IPS DF 4.7 (cell line): Measurements from ENCODE around the gene PEX14.

ENCODE experiments used
- DNase-seq: peaks from one replicate; pipeline ENCODE4 v3.0.0-alpha.2; 2013; ENCODE audit warnings: low spot score; ENCODE audit errors: extremely low read depth

The PEX14 gene

DNA sequence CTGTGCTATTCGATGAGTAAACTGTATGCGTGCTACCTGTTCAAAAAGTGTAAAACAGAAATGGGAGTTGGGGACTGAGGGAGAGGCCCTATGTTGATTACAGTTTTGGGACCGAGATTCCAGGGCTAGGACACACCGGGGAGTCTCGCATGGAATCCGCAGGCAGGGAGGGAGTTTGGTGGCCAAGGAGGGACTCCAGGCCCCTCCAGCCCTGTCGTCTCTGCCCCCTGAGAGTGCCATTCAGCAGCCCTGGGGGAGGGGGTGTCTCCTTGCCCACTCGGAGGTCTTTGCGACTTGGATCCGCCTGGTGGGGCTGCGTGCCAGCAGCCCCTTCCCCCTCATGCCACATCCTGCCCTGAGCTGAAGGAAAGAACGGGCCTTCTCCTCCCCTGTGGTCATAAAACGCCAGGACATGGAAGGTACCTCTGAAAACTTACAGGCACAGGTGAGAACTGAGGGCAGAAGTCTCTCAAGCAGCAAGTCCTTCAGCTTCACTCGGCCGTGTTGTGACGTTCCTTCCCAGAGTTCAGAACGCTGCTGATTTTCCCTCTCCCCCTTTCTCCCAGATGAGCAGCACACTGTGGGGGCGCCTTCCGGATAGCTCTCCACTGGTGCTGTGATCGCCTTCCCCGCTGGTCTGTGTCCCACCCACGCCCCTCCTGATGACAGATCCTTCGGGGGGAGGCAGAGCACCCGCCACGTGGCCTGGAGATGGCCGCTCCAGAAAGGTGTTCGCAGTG, 141.4 kb downstream of the PEX14 start:
- no peak for DNase-seq

DNA sequence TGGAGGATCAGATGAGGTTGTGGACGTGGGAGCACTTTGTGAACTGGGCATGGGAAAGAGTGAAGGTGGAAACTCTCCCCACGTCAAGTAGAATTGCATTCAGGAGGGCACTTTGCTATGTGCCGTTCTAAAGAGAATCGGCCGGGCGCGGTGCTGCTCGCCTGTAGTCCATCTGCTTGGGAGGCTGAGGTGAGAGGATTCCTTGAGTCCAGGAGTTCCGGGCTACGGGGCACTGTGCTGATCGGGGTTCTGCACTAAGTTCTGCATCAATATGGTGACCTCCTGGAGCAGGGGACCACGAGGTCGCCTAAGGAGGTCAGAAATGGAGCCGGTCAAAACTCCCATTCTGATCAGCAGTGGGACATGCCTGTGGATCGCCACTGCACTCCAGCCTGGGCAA, 141.9 kb downstream of the PEX14 start:
- DNase-seq = no peak

DNA sequence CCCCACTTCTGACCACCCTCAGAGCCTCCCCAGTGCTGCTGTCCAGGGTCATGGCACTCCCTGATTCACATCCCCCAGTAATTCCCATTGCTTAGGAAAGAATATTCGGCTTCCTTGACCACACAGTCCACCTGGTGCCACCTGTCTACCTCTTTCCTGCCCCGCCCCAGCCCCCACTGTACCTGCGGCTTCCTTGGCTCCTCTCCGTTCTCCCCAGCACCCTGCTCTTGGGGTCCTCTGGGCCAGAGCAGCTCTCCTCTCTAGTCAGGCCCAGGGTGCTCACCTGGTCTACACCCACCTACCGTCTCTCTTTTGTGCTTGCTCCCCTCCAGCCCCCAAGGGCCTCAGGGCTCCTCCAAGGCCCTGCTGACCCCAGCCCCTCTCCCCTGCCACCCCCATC, 142.6 kb downstream of the PEX14 start:
- no peak for DNase-seq

DNA sequence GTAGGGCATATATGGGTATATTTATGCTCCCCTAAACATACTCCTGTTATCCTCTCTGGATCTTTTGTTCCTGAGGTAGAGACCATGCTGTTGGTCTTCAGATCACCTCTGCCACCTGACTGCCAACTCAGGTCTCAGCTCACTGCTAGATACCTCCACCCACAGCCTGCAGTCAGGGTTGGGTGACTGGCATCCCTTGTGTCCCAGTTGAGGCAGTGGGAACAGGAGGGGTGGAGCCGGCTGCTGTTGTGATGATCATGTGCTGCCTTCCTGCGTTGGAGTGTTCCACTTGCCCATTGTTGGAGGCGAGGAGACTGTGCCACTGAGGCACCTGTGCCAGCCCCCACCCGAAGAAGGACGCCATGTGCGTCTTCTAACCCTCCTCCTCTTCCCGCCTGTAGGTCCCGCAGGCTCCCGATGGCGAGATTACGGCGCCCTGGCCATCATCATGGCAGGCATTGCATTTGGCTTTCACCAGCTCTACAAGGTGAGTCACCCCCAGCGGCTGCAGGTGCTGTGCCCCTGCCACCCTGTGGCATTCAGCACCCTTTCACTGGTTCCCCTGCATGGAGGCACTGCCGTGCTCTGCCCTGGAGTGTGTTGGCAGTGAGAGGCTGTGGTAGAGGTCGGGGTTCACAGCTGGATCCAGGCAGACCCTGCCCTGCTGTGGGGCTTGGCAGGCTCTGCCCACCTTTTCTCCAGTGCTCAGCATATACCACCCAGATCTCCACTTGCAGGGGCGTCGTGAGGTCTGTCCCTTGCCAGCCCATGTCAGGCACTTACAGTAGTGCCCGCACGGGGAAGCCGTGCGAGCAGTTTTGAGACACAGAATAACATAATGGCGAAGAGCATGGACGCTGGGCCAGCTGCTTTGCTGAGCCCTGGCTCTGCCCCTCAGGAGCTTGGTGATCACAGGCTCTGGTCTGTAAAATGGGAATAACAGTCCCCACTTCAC, 143.5 kb downstream of the PEX14 start:
- DNase-seq = no peak

DNA sequence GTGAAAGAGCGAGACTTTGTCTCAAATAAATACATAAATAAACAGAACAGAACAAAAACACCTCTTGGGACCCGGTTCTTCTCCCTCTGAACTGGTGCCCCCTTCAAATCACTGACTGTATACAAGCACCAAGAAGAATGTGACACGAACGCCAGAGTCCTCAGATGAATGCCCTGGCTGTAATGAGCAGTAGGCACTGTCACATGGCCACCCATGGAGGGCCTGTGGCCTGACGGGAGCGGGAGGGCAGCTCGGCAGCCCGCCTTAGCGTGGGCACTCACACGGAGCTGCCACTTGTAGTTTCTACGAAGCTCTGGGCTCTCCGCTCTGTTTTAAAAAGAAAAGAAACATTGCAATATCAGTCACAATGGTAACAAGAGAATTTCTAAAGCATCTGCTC, 146.0 kb downstream of the PEX14 start:
- DNase-seq = no peak

DNA sequence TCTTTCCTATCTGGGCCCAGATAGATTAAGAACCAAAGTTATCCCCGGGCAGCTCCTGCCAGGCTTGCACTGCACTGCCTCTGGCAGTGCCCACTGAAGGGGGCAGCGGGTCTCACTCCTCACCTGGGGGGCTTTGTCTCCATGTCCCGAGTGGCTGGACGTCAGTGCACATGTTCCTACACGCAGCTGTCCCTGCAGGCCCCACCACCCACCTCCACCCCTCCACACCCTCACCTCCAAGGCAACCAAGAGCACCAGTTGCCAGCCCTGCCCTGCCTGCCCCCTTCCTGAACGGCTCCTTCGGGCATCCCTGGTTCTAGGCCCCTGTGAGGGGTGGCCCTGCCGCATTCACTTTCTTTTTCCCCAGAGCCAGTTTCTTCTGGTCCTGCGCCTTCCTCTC, 147.2 kb downstream of the PEX14 start:
- DNase-seq = no peak

DNA sequence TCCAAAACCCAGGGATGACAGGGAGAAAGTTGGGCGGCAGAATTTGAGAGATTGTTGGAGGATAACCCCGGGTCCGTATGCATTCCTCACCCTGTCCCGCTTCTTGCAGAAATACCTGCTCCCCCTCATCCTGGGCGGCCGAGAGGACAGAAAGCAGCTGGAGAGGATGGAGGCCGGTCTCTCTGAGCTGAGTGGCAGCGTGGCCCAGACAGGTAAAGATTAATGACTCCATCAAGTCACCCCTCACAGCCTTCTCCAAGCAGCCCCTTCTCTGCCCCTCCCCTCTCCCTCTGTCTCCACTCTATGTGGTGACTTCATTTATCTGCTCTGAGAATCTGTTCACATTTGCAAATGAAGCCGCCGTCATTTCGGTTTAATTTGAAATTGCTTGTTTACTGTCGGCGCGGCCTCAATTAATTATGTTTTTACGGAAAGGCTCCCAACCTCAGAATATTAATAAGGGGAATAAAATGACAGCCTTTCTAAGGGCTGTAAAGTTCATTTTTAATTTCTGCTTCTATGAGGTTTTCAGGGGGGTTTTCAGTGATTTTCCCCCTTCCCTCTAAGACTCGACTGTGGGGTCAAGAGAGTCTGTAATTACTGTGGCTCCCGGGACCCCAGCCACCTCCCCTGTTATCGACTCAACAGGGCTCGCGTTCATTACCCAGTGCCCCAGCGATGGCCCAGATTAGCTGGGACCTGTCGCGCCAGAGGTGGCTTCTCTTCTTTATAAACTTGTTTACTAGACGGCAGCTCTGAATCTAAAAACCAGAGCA, 148.3 kb downstream of the PEX14 start:
- no peak for DNase-seq

DNA sequence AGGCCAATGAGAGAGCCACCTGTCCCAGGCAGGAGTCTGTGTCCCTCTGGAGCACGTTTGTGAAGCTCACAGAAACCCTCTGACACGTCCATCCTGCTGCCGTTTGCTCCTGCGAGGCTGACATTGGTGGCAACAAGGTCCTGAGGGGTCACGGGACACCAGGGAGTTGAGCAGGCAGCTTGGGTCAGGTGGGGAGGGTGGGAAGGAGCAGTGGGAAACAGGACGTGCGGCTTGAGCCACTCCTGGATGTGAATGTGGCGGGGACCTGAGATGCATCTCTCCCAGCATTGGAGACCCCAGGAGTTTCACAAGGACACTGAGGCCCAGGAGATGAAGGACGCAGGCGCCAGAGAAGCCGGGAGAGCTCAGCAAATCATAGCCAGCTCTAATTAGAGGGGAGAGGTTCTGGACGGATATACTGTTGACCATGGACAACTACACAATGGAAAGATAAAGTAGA, 149.0 kb downstream of the PEX14 start:
- no peak for DNase-seq

DNA sequence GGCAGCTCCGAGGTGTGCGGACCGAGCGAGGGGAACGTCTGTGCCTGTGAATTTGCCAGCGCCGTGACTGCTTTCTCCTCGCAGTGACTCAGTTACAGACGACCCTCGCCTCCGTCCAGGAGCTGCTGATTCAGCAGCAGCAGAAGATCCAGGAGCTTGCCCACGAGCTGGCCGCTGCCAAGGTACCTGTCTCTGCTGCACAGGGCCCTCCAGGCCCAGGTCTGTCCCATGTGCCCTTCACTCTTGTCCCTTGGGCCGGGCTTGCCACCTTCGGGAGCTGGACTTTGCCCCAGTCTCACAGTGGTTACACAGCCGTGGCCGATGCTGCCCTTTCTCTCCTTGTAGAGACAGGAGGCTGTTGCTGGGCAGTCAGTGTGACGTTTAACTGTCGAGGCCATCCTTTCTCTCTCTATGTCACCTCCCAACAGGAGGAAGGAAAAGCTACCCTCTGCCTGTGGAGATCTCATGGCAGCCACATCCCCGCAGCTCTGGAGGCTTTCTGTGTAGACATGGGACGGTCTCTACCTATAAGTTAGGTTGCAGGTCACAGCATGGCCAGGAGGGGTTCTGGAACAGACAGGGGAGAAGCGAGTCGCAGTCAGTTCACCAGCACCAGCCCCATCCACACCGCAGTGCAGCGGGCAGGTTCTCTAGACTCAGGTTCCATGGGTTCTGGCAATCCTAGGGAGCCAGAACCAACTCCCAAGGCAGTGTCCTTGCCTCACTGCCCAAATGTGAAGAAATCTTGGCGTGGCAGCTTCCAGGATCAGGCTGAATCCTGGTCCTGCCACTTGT, 149.7 kb downstream of the PEX14 start:
- DNase-seq = no peak

DNA sequence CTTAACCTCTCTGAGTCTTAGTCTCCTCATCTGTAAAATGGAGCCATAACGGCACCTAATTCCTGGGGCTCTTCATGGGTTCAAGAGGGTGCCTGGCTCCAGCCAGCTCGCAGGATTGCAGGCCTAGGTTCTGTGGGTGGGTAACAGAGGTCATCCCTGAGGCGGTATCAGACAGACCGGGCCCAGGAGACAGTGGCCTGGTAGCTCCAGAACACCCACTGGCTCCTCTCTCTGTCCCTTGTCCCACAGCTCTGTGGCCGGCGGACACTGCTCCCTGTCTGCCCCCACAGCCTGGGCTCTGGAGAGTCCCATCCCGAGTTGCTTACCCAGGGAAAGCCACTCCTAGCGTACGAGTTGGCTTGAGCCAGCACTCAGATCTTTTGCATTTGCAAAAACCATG, 150.3 kb downstream of the PEX14 start:
- DNase-seq = no peak

DNA sequence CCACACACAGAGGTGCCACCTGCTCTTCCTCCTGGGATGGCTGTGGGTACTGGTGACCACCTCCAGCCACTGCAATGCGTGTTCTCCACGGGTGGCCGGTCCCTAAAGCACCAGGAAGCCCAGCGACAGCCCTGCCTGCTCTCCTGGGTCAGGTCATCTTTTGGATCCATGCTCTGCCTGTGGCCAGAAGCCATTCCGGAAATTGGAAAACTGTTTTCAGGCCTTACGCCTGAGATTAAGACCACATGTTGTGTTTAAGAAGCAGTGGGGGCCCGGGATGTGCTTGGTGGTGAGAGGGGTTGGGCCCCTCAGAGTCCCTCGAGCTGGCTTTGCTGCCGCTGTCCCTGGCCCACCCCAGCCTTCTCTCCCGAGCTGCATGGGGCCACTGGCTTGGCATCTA, 150.8 kb downstream of the PEX14 start:
- no peak for DNase-seq

DNA sequence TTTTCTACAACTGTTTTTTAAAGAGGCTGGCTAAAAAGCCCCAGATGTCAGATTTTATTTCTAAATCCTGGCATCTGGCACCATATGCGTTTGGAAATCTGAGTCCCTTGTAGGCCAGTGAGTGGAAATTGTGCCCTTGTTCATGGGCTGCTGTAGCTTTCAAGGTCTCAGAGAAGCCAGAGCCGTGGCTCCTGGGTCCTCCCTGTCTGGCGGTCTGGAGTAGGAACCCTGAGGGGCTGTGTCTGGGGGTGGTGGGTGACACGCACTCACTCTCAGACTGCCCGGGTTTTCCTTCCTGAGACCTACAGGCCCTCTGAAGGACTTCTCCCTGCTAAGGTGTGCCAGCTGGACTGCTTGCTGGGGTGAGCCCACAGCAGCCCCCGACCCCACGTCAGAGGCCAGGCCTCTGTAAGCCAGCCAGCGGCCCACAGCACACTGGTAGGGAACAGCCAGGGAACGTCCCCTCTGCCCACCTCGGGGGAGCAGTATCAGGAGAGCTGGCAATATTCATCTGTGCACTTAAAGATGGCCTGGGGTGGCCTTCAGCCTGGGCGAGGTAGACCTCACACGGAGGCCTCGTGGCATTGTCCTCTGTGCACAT, 151.5 kb downstream of the PEX14 start:
- DNase-seq = no peak

DNA sequence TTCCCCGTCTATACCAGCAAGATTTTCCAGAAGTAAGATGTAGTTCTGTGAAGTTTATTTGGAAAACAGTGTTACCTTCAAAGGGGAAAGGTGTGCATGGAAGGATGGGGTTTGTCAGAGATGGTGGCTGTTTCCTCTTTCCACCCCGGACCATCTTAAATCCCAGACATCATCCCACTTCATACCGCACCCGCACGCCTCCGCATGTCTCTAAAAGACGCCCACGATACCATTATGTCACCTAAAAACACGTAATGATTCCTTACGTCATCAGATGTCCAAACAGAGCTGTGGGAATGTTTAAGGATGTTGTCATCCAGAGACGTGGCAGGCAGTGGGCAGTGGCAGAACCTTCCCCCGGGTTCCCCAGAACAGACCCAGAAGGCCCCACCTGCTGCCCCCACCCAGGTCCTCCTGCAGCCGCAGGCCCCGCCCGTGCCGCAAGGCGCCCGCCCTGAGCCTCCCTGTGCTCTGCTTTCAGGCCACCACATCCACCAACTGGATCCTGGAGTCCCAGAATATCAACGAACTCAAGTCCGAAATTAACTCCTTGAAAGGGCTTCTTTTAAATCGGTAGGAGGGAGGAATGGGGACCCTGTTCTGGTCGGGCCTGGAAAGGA, 152.2 kb downstream of the PEX14 start:
- DNase-seq = no peak

DNA sequence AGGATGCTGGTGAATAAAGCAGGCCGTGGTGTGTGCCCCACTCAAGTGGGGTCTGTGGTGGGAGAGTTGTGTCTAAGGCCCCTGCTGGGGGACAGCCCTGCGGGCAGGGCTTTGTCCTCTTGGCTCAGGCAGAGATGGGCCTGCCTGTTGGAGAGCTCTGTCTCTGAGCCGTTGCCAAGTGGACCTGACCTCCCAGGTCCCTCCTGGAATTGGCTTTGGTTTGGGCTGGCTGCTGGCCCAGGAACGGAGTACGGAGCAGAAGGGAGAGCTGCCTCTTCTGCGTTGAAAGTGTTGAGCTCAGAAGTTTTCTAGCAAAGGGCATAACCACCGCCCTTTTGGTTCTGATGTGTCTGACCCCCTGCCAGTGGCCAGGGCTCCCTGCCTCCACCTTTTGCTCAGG, 153.9 kb downstream of the PEX14 start:
- no peak for DNase-seq

DNA sequence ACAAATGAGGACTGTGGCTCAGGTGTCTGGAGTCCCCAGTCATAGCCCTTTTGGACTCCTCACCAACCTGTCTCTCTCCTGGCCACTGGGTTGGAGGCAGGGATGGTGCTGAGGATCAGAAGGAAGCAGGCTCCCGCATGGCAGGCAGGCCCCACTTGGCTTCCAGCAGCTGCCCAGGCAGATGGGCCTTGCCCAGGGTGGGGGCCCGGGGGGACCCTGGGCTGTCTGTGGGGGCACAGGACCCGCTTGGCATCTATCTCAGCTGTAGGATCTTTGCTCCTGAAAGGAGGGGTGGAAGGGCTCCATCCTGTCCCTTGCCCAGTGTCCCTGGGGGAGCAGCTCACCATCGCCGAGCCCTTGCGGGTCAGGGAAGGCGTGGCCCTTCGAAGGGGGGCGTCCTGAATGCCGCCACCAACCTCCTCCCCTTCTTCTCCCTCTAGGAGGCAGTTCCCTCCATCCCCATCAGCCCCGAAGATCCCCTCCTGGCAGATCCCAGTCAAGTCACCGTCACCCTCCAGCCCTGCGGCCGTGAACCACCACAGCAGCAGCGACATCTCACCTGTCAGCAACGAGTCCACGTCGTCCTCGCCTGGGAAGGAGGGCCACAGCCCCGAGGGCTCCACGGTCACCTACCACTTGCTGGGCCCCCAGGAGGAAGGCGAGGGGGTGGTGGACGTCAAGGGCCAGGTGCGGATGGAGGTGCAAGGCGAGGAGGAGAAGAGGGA, 154.5 kb downstream of the PEX14 start:
- no peak for DNase-seq

DNA sequence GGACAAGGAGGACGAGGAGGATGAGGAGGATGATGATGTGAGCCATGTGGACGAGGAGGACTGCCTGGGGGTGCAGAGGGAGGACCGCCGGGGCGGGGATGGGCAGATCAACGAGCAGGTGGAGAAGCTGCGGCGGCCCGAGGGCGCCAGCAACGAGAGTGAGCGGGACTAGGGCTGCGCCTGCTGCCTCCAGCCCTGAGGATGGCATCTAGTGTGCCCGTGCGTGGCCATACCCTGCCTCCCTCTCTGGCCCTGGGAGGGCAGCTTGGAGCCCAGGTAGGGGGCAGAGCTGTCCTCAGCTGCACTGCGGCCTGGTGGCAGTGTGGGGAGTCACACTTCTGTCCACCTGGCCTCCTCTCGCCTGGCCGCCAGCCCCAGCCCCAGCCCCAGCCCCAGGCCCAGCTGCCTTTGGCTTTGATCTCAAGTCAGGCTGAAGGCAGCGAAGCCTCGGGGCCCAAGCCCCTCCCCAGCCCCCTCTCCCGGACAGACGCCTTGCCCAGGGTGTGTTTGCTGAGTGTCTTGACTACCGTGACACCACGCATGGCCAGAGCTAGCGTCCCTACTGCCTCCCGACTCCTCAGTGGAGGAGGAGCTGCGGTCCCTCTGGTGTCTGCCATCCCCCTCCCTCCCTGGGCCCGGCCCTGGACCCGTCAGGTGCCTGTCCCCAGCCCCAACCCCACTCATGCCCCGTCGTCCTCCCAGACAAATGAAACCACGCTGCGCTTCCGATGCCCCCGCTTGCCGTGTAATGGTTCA, 155.2 kb downstream of the PEX14 start:
- no peak for DNase-seq

DNA sequence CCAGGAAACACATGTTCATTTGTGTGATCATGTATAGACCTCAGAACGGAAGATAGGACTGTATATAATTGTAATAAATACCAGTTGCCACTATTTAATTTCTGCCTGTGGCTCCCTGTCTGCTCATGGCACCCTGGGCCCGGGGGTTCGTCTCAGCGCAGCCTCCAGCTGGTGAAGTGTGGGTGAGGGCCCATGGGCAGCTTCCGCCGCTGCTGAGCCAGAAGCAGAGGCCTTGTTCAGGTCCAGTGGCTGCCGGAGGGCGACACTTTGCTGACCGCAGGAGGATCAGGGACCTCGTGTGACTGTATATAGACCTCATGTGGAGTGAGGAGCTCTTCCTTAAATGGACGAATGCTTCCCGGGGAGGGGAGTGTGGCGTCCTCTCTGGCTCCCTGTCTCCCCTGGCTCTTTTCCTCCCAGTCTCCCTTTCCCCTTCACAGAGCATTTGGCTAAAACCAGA, 155.9 kb downstream of the PEX14 start:
- no peak for DNase-seq

DNA sequence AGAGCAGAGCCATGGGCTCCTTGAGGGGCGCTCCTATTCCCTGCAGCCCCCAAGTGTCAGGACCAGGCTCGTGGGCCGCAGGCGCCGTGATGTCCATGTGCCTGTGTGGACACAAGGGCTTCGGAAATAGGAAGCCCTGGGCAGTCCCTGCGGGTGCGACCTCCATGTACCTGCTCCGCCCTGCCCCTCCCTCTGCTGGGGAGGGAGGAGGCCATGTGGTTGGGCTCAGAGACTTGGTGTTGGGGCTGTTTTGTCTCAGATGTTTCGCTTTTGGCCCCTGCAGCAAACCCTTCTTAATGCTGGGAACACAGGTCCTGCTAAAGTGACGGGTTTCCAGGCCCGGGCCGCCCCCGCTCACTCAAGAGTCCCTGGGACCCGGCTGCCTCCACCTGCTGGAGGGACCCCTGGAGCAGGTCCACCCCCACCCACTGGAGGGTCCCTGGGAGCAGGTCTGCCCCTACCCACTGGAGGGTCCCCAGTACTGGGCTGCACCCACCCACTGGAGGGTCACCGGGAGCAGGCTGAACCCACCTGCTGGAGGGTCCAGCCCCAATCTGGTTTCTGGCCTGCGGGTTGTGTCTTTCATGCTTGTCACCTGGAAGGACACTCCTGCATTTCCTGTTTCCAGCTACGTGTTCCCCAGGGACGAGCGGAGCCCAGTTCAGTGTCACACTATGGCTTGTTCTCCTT, 156.5 kb downstream of the PEX14 start:
- no peak for DNase-seq
